Progenitor cell of endocrine pancreas (in vitro differentiated cells): Measurements from ENCODE around the gene FAM210A. TPM values are rescaled to one million over a fixed set of nuclear protein-coding genes. Genes with fewer than 3 reads are reported as not detected.

Experiments
- DNase-seq: peaks from one replicate; pipeline ENCODE4 v3.0.0; 2021; ENCODE audit warnings: low spot score; ENCODE audit not compliant: unreplicated experiment
- H3K27ac Mint-ChIP-seq: 2 replicates; pipeline ENCODE4 v1.8.0; 2021; ENCODE audit warnings: mild to moderate bottlenecking, moderate library complexity, mixed read lengths
- H3K27me3 Mint-ChIP-seq: 2 replicates; pipeline ENCODE4 v1.8.0; 2021; ENCODE audit warnings: mixed read lengths
- H3K36me3 Mint-ChIP-seq: 2 replicates; pipeline ENCODE4 v1.8.0; 2022; ENCODE audit warnings: mixed read lengths; ENCODE audit not compliant: insufficient read depth
- H3K4me1 Mint-ChIP-seq: 2 replicates; pipeline ENCODE4 v1.8.0; 2021; ENCODE audit warnings: low read depth, mixed read lengths
- H3K4me3 Mint-ChIP-seq: 2 replicates; pipeline ENCODE4 v1.8.0; 2021; ENCODE audit warnings: low read depth, mild to moderate bottlenecking, moderate library complexity, mixed read lengths
- H3K9me3 Mint-ChIP-seq: 2 replicates; pipeline ENCODE4 v1.8.0; 2021; ENCODE audit warnings: low read depth, mixed read lengths
- total RNA-seq: library from RNA; stranded (reverse); gene quantifications from 2 replicates; pipeline ENCODE4 v1.2.1, GENCODE V29; 2021
- TF ChIP-seq, protein P1 (sequence below): fragments of 200-600 bp; sonication (generic); IDR thresholded peaks from one replicate; pipeline ENCODE4 v1.5.0; 2021; ENCODE audit warnings: antibody characterized with exemption, mild to moderate bottlenecking; ENCODE audit not compliant: unreplicated experiment

The FAM210A gene
- total RNA-seq, 1 donor from 2014 or later: 11.0 TPM

DNA sequence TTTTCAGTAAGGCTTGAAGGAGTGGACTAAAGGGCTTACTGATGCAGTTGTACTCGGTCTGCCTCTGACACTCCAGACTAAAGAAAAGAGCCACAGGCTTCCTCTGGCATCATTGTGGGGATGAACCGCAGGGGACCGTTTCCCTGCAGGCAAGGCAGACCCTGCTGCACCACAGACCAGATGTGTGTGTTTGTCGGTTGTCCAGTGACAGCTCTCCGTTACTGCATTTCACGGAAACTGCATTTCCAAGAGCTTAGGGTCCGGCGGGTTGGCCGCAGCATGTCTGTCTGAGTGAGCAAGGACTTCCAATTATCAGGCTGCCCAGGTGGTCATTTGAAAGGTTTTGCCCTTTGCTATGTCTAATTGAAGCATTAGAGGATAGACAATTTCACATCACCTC, 98.1 kb downstream of the FAM210A start:
- no peak overlapping the region for H3K27ac Mint-ChIP-seq
- peaks cover 2% of the 10 kb centered on the region for H3K4me1 Mint-ChIP-seq
- TF ChIP-seq, protein P1, sequence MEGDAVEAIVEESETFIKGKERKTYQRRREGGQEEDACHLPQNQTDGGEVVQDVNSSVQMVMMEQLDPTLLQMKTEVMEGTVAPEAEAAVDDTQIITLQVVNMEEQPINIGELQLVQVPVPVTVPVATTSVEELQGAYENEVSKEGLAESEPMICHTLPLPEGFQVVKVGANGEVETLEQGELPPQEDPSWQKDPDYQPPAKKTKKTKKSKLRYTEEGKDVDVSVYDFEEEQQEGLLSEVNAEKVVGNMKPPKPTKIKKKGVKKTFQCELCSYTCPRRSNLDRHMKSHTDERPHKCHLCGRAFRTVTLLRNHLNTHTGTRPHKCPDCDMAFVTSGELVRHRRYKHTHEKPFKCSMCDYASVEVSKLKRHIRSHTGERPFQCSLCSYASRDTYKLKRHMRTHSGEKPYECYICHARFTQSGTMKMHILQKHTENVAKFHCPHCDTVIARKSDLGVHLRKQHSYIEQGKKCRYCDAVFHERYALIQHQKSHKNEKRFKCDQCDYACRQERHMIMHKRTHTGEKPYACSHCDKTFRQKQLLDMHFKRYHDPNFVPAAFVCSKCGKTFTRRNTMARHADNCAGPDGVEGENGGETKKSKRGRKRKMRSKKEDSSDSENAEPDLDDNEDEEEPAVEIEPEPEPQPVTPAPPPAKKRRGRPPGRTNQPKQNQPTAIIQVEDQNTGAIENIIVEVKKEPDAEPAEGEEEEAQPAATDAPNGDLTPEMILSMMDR: no peak
- no peak overlapping the region for H3K4me3 Mint-ChIP-seq
- DNase-seq: no peak
- peaks cover 3% of the 10 kb centered on the region for H3K27me3 Mint-ChIP-seq
- no peaks in the 10 kb centered on the region for H3K36me3 Mint-ChIP-seq
- no peaks in the 10 kb centered on the region for H3K9me3 Mint-ChIP-seq

DNA sequence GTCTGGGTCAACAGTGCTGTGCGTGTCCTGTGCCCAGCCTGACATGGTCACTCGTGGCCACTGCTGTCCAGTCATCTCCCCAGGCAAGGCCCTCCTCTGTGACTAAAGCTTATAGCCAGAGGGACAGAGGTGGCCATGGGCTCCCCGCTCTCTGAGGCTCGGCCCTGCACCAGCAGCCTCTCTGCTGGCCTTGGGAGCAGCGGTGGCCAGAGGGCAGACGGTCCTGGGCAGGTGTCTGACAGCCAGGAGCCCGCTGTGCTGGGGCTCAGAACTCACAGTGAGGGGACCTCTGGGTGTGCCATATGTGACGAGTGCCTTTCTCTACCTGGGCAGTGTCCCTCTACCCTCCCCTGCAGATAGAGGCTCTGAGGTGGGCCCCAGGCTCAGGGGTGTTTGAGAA, 98.7 kb downstream of the FAM210A start:
- Mint-ChIP-seq H3K36me3 (no peaks in the 10 kb centered on the region), H3K27ac (no peak overlapping the region), H3K27me3 (peaks cover 3% of the 10 kb centered on the region), H3K4me1 (peaks cover 2% of the 10 kb centered on the region), H3K4me3 (no peak overlapping the region), H3K9me3 (no peaks in the 10 kb centered on the region)
- DNase-seq: no peak
- TF ChIP-seq, protein P1: no peak

DNA sequence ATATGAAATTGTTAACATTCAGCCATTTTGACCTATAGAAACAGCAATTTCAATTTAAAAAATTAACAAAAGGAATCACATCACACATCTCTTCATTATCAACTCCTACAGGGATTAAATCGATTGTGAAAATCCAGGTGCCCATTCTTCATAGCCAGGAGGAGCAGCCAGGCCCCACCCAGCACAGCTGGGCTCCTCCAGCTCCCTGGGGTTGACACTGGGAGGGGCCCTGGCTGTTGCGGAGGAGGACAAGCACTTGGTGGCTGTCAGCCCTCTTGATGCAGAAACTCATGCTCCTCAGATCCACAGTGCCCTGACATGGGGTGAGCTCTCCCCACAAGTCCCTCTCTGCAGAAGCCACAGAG, 99.8 kb downstream of the FAM210A start:
- DNase-seq: no peak
- no peaks in the 10 kb centered on the region for H3K9me3 Mint-ChIP-seq
- peaks cover 3% of the 10 kb centered on the region for H3K27me3 Mint-ChIP-seq
- H3K4me1 Mint-ChIP-seq: peaks cover 2% of the 10 kb centered on the region
- no peak overlapping the region for H3K4me3 Mint-ChIP-seq
- TF ChIP-seq, protein P1: no peak
- no peaks in the 10 kb centered on the region for H3K36me3 Mint-ChIP-seq
- H3K27ac Mint-ChIP-seq: no peak overlapping the region

DNA sequence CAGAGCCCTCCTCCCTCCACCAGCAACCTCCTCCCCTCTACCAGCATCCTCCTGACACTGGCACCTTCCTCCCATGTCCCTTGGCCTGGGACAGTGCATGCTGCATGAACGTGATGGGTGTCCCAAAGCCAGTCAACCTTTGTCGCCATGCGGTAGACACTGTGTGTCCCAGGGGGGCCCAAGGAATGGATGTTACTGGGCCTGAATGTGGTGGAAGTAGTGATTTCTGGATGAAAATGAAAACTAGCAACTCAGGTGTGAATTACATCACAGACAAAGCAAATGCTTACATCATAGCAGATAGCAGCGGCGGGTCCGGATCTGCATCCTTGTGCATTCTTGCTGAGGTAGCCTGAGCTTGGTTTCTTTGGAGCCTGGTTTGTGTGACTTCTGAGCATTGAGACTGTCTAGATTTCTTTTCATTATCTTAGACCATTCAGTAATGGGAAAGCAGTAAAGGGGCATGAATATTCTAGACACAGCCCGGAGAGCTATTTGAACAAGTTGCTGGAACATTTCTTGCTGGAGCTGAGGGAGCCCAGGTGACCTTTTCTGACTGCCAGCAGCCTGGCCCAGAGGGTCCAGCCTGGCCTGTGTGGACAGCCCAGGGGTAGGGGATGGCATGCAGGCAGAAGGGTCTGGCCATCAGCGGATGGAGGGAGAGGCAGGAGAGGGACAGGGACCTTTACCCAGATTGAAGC, 100.4 kb downstream of the FAM210A start:
- no peak overlapping the region for H3K27ac Mint-ChIP-seq
- no peak for DNase-seq
- TF ChIP-seq, protein P1: no peak
- no peaks in the 10 kb centered on the region for H3K9me3 Mint-ChIP-seq
- H3K4me3 Mint-ChIP-seq: no peak overlapping the region
- peaks cover 3% of the 10 kb centered on the region for H3K27me3 Mint-ChIP-seq
- H3K4me1 Mint-ChIP-seq: peaks cover 2% of the 10 kb centered on the region
- H3K36me3 Mint-ChIP-seq: no peaks in the 10 kb centered on the region

DNA sequence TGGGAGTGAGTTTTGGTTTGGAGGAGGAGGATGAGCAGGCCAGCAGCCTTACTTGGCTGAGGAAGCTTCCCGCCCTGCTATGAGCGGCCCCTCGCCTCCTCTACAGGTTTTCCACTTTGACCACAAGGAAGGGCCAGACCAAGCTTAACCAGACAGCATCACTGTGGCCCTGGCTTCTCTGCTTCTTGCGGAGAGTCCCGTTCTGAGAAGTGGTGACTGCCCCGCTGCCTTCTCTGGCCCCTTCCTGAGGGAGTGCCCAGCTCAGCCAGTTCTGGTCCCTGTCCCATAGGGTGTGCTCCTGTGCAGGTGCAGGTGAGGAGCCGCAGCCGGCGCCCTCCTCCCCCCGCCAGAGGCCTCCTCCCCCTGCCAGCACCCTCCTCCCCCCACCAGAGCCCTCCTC, 101.0 kb downstream of the FAM210A start:
- no peaks in the 10 kb centered on the region for H3K9me3 Mint-ChIP-seq
- peaks cover 2% of the 10 kb centered on the region for H3K4me1 Mint-ChIP-seq
- peaks cover 3% of the 10 kb centered on the region for H3K27me3 Mint-ChIP-seq
- H3K27ac Mint-ChIP-seq: no peak overlapping the region
- no peaks in the 10 kb centered on the region for H3K36me3 Mint-ChIP-seq
- H3K4me3 Mint-ChIP-seq: no peak overlapping the region
- DNase-seq: no peak
- TF ChIP-seq, protein P1: no peak
